ENCODE results near the gene RPTN.

The RPTN gene

DNA sequence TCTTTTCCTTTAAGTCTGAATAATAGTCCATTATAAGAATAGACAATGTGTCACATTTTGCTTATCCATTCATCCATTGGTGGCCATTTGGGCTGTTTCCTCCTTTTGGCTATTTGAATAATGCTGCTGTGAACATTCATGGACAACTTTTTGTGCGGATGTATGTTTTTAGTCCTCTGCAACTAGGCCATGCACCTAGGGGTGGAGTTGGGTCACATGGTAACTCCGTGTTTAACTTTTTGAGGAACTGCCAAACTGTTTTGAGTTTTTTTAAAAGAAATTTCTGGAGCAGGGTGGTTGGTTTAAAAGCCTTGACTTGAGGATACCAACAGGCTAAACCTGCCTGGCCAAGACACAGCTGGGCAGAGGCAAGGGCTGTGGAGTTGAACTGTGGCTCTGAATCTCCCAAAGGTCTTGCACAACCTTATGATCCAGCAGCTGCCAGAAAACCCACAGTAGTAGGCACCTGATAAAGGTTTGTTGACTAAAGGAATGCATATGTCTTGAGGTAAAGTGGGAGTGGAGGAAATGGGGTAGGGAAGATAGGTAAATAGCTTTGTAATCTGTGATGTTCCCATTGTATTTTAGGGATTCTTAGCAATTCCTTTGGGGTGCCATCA lies 5.6 kb upstream of the RPTN start:
- no peaks in the 10 kb centered on the region for H3K27me3 ChIP-seq (ENCODE audit: insufficient read depth, poor library complexity, severe bottlenecking)
- TF ChIP-seq GABPA (IDR thresholded peaks at IDR 0.05; ENCODE audit: low read depth) (no peak), POLR2AphosphoS5 (IDR thresholded peaks at IDR 0.05; ENCODE audit: low read depth) (no peak), SPI1 (IDR thresholded peaks at IDR 0.05; ENCODE audit: borderline replicate concordance, low read depth) (peak; percentile 64)
- peak in 1 of 2 experiments; percentile 9 for DNase-seq (ENCODE audit: low read depth in 1 of 2, low spot score in 1 of 2)
- no peak overlapping the region for H3K4me3 ChIP-seq (replicated peaks; ENCODE audit: insufficient read depth, low read length)
- no peak overlapping the region for H3K27ac ChIP-seq (replicated peaks)

DNA sequence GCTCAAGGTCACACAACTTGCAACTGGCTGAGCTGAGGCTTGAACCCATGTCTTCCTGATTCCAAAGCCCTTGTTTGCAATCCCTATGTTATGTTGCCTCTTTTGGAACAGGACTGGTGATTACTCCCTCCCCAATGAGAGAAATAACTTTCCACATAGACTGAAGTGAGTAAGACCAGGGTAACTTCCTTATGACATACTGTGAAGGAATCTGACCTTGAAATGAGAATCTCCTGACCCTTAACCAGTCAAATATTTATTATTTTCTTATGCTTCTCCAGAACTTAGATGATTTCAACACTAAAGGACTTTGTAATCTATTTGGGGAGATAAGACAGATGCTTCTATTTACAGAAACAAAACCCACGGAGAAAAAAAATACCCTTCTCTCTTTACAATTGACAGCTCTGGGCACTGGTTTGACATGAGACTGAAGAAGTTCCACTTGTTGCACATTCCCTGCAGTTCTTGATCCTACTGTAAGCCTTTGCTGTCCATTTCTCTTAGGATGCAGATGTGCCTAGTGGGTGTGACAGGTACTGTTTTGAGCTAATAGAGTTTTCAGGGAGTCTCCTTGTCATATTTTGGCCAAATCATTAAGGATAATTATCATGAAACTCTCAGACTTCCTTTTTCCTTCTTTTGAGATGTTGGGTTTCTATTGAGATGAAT lies 3.9 kb upstream of the RPTN start:
- TF ChIP-seq SPI1 (IDR thresholded peaks at IDR 0.05; ENCODE audit: borderline replicate concordance, low read depth) (no peak), POLR2AphosphoS5 (IDR thresholded peaks at IDR 0.05; ENCODE audit: low read depth) (no peak), GABPA (IDR thresholded peaks at IDR 0.05; ENCODE audit: low read depth) (no peak)
- TF ChIP-seq, protein P1, sequence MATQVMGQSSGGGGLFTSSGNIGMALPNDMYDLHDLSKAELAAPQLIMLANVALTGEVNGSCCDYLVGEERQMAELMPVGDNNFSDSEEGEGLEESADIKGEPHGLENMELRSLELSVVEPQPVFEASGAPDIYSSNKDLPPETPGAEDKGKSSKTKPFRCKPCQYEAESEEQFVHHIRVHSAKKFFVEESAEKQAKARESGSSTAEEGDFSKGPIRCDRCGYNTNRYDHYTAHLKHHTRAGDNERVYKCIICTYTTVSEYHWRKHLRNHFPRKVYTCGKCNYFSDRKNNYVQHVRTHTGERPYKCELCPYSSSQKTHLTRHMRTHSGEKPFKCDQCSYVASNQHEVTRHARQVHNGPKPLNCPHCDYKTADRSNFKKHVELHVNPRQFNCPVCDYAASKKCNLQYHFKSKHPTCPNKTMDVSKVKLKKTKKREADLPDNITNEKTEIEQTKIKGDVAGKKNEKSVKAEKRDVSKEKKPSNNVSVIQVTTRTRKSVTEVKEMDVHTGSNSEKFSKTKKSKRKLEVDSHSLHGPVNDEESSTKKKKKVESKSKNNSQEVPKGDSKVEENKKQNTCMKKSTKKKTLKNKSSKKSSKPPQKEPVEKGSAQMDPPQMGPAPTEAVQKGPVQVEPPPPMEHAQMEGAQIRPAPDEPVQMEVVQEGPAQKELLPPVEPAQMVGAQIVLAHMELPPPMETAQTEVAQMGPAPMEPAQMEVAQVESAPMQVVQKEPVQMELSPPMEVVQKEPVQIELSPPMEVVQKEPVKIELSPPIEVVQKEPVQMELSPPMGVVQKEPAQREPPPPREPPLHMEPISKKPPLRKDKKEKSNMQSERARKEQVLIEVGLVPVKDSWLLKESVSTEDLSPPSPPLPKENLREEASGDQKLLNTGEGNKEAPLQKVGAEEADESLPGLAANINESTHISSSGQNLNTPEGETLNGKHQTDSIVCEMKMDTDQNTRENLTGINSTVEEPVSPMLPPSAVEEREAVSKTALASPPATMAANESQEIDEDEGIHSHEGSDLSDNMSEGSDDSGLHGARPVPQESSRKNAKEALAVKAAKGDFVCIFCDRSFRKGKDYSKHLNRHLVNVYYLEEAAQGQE (IDR thresholded peaks at IDR 0.05; ENCODE audit: insufficient replicate concordance, low read depth) = no peak
- TF ChIP-seq, protein P2, sequence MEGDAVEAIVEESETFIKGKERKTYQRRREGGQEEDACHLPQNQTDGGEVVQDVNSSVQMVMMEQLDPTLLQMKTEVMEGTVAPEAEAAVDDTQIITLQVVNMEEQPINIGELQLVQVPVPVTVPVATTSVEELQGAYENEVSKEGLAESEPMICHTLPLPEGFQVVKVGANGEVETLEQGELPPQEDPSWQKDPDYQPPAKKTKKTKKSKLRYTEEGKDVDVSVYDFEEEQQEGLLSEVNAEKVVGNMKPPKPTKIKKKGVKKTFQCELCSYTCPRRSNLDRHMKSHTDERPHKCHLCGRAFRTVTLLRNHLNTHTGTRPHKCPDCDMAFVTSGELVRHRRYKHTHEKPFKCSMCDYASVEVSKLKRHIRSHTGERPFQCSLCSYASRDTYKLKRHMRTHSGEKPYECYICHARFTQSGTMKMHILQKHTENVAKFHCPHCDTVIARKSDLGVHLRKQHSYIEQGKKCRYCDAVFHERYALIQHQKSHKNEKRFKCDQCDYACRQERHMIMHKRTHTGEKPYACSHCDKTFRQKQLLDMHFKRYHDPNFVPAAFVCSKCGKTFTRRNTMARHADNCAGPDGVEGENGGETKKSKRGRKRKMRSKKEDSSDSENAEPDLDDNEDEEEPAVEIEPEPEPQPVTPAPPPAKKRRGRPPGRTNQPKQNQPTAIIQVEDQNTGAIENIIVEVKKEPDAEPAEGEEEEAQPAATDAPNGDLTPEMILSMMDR (IDR thresholded peaks at IDR 0.05; ENCODE audit: insufficient read depth, low read length) = no peak
- Histone ChIP-seq H3K27ac (replicated peaks) (no peak overlapping the region), H3K4me3 (replicated peaks; ENCODE audit: insufficient read depth, low read length) (no peak overlapping the region), H3K27me3 (ENCODE audit: insufficient read depth, poor library complexity, severe bottlenecking) (no peaks in the 10 kb centered on the region)
- no peak for DNase-seq (ENCODE audit: low read depth in 1 of 2, low spot score in 1 of 2)

DNA sequence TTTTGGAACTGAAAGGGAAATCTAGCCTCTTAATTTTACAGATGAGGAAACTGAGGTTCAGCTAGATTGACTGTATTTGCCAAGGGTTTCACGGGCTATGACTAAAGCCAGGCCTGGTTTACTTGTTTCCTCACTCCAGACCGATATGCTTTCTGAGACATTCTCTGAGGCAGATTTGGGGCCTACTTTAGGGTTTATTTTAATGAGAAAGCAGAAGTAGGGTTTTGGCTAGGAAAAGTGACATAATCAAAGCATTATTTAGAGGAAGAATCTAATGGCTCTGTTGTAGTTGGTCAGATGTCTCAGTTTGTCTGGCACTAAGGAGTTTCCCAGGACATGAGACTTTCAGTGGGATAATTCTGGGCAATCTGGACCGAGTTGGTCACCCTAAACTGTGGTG lies 1.5 kb upstream of the RPTN start:
- 0 out of 2 replicates have a peak overlapping the region, but pooled peaks have one; percentile 25 for H3K27ac ChIP-seq (replicated peaks)
- DNase-seq (ENCODE audit: low read depth in 1 of 2, low spot score in 1 of 2) = peak; percentile 2 to 74

DNA sequence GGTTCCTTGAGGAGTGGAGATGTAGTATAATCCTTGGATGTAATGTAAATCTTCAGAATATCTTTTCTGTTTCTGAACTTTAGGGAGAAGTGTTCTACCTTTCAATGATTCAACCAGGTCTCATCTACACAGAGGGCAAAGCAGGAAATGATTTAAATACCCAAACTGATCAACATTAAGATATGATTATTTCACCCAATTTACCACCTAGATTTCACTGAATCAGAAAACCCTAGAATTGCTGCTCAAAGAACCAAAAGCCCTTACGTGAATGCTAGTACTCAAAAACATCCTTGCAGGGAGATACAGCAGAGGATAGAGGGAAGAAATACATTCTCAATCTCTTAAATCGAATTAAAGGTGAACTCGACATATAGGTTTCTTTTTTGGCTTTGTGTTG lies 5.0 kb downstream of the RPTN start:
- H3K27ac ChIP-seq (replicated peaks) = no peak overlapping the region
- no peaks in the 10 kb centered on the region for H3K27me3 ChIP-seq (ENCODE audit: insufficient read depth, poor library complexity, severe bottlenecking)
- no peak overlapping the region for H3K4me3 ChIP-seq (replicated peaks; ENCODE audit: insufficient read depth, low read length)
- no peak for DNase-seq (ENCODE audit: low read depth in 1 of 2, low spot score in 1 of 2)
- no peak for TF ChIP-seq POLR2AphosphoS5 (IDR thresholded peaks at IDR 0.05; ENCODE audit: low read depth)
- TF ChIP-seq, protein P2 (IDR thresholded peaks at IDR 0.05; ENCODE audit: insufficient read depth, low read length) = no peak
- no peak for TF ChIP-seq SPI1 (IDR thresholded peaks at IDR 0.05; ENCODE audit: borderline replicate concordance, low read depth)
- TF ChIP-seq, protein P1 (IDR thresholded peaks at IDR 0.05; ENCODE audit: insufficient replicate concordance, low read depth) = no peak
- no peak for TF ChIP-seq GABPA (IDR thresholded peaks at IDR 0.05; ENCODE audit: low read depth)

More for the DNA sequence above, 1.5 kb upstream of the RPTN start:
- Histone ChIP-seq H3K27me3 (ENCODE audit: insufficient read depth, poor library complexity, severe bottlenecking) (no peaks in the 10 kb centered on the region), H3K4me3 (replicated peaks; ENCODE audit: insufficient read depth, low read length) (no peak overlapping the region)
- TF ChIP-seq SPI1 (IDR thresholded peaks at IDR 0.05; ENCODE audit: borderline replicate concordance, low read depth) = peak; percentile 79; the same call in 1 of the 2 replicates
- no peak for TF ChIP-seq POLR2AphosphoS5 (IDR thresholded peaks at IDR 0.05; ENCODE audit: low read depth)

Data from HL-60 (cell line).